Spleen (tissue), 11 donors: Measurements from ENCODE around the gene C6orf58. TPM values are rescaled to one million over a fixed set of nuclear protein-coding genes. Genes with fewer than 3 reads are reported as not detected.

ENCODE experiments used
- DNase-seq: peaks from one replicate; pipeline ENCODE4 v3.0.0-alpha.2; 2020
- H3K27ac ChIP-seq, 8 donors: fragments of 200-600 bp; sonication (generic) in 7 of 8; 1 replicate in 4 of 8; 2 replicates in 4 of 8; pipeline versions ENCODE4 v1.5.0 to v1.8.0; 2016 to 2021; ENCODE audit warnings: inconsistent platforms in 4 of 8, mild to moderate bottlenecking in 4 of 8, moderate library complexity in 1 of 8
- H3K27me3 ChIP-seq, 7 donors: fragments of 200-600 bp; sonication (generic) in 6 of 7; replicated peaks in 1 of 7; 1 replicate in 4 of 7; 2 replicates in 3 of 7; pipeline versions ENCODE4 v1.5.0 to v1.8.0; 2016 to 2021; ENCODE audit warnings: inconsistent platforms in 3 of 7, mild to moderate bottlenecking in 1 of 7
- H3K36me3 ChIP-seq, 6 donors: fragments of 200-600 bp; sonication (generic) in 5 of 6; 1 replicate in 4 of 6; 2 replicates in 2 of 6; pipeline versions ENCODE4 v1.5.0 to v1.8.0; 2016 to 2021; ENCODE audit warnings: inconsistent platforms in 2 of 6
- H3K4me1 ChIP-seq, 6 donors: fragments of 200-600 bp; sonication (generic) in 5 of 6; 1 replicate in 3 of 6; 2 replicates in 3 of 6; pipeline versions ENCODE4 v1.5.0 to v1.8.0; 2016 to 2021; ENCODE audit warnings: inconsistent platforms in 3 of 6
- H3K4me3 ChIP-seq, 8 donors: fragments of 200-600 bp; sonication (generic) in 7 of 8; 1 replicate in 4 of 8; 2 replicates in 4 of 8; pipeline versions ENCODE4 v1.5.0 to v1.8.0; 2016 to 2021; ENCODE audit warnings: inconsistent platforms in 4 of 8, mild to moderate bottlenecking in 4 of 8, moderate library complexity in 2 of 8
- H3K9me3 ChIP-seq, 8 donors: fragments of 200-600 bp; sonication (generic) in 7 of 8; 1 replicate in 4 of 8; 2 replicates in 4 of 8; pipeline versions ENCODE4 v1.5.0 to v1.8.0; 2016 to 2021; ENCODE audit warnings: inconsistent platforms in 4 of 8
- CTCF ChIP-seq, 11 experiments: fragments of 200-600 bp in 7 of 11; fragments of 450-650 bp in 4 of 11; sonication (generic) in 4 of 11; IDR thresholded peaks in 8 of 11; conservative IDR thresholded peaks in 3 of 11; 1 replicate in 7 of 11; 2 replicates in 4 of 11; pipeline versions ENCODE4 v1.4.0 to v1.8.0; 2016 to 2021; ENCODE audit warnings: antibody characterized with exemption in 11 of 11, inconsistent platforms in 4 of 11, mild to moderate bottlenecking in 1 of 11
- POLR2A ChIP-seq, 3 donors: fragments of 450-650 bp; IDR thresholded peaks; one replicate each; pipeline ENCODE4 v1.5.1; 2017; ENCODE audit warnings: antibody characterized with exemption in 3 of 3, mild to moderate bottlenecking in 1 of 3
- POLR2AphosphoS5 ChIP-seq, 3 donors: sonication (generic); formaldehyde crosslinking; IDR thresholded peaks; one replicate each; pipeline ENCODE4 v1.5.1; 2017; ENCODE audit warnings: antibody characterized with exemption in 3 of 3
- WGBS, 5 donors: extraction: QIAGEN DNeasy Blood & Tissue Kit in 3 of 5; methylation state at CpG; one replicate each; pipeline versions ENCODE4 v1.1.5 to v1.1.7; 2013 to 2018; 5-methylcytosine and 5-hydroxymethylcytosine counted together
- intact Hi-C: fragments of 100-400 bp; cut with DNase I; formaldehyde crosslinking; loops from one replicate; pipeline ENCODE4 v1.15.0; 2023; ENCODE audit warnings: low total_unique reads
- polyA plus RNA-seq, 3 donors: library from polyadenylated mRNA; stranded (reverse); fragments of 200-250 nt; gene quantifications; one replicate each; pipeline ENCODE4 v1.2.1, GENCODE V29; 2013
- total RNA-seq, 7 donors: library from RNA; depleted of rRNA in 3 of 7; stranded (reverse); fragments of >200 nt in 3 of 7; fragmentation: NEBNext Ultra II Directional in 4 of 7; extraction: Animal tissue kit (Norgen Biotek cat#: 25700) in 4 of 7; gene quantifications; one replicate each; pipeline versions ENCODE4 v1.1.0 to v1.2.1, GENCODE V29; 2016 to 2021
- donor health status: healthy with polysubstance abuse.
- donor health status: DM: no; HTN: no; CAD: no; lungs with moderate emphysema.
- donor health status: DM: no; HTN: no; CAD: no.
- donor health status: Bipolar disorder and iron deficiency.
- donor health status: healthy.
- donor health status: DM: no; HTN: no; CAD: no.
- donor health status: DM: yes; HTN: yes; CAD: no.

The C6orf58 gene
- total and polyA plus RNA-seq, 10 donors: 0.11 TPM; not detected in 9

- Histone ChIP-seq H3K9me3 (no peaks in the 10 kb centered on the region), H3K27me3 (no peaks in the 10 kb centered on the region), H3K27ac (no peak overlapping the region), H3K4me1 (no peaks in the 10 kb centered on the region), H3K4me3 (no peak overlapping the region), H3K36me3 (no peaks in the 10 kb centered on the region)
- intact Hi-C loops: loop anchor here (2.0 kb wide), 1 partner anchor 21 kb away; no protein-coding TSS in a partner anchor
- no peak for TF ChIP-seq POLR2AphosphoS5 (IDR thresholded peaks at IDR 0.05)
- TF ChIP-seq CTCF (IDR thresholded peaks at IDR 0.05 in 8 of 11, conservative IDR thresholded peaks at IDR 0.05 in 3 of 11): no peak
- no peak for TF ChIP-seq POLR2A (IDR thresholded peaks at IDR 0.05)
- DNase-seq: no peak
Observed at GRCh38 chr6:127634178-127634577, 57.2 kb downstream of the C6orf58 start.

GRCh38 chr6:127635091-127635490 is 58.1 kb downstream of the C6orf58 start:
- intact Hi-C loops: loop anchor here (2.0 kb wide), 1 partner anchor 20 kb away; no protein-coding TSS in a partner anchor
- H3K27me3 ChIP-seq: no peaks in the 10 kb centered on the region
- TF ChIP-seq CTCF (IDR thresholded peaks at IDR 0.05 in 8 of 11, conservative IDR thresholded peaks at IDR 0.05 in 3 of 11): no peak
- TF ChIP-seq POLR2A (IDR thresholded peaks at IDR 0.05): no peak
- no peak for TF ChIP-seq POLR2AphosphoS5 (IDR thresholded peaks at IDR 0.05)
- 77 to 90% (median 81%) methylated on average over 4 of the region's 4 CpGs for WGBS, 5 donors
- no peaks in the 10 kb centered on the region for H3K4me1 ChIP-seq
- no peak overlapping the region for H3K4me3 ChIP-seq
- H3K27ac ChIP-seq: no peak overlapping the region
- no peaks in the 10 kb centered on the region for H3K36me3 ChIP-seq
- H3K9me3 ChIP-seq: no peaks in the 10 kb centered on the region
- no peak for DNase-seq

- WGBS, 5 donors: 60 to 70% (median 67%) methylated on average over 5 of the region's 5 CpGs
- H3K36me3 ChIP-seq: no peaks in the 10 kb centered on the region
- no peak overlapping the region for H3K27ac ChIP-seq
- no peaks in the 10 kb centered on the region for H3K4me1 ChIP-seq
- no peaks in the 10 kb centered on the region for H3K9me3 ChIP-seq
- intact Hi-C loops: no loop called here
- no peak for DNase-seq
- peaks cover 0 to 10% (median 3%) of the 10 kb centered on the region in 7 donors for H3K27me3 ChIP-seq
- H3K4me3 ChIP-seq: no peak overlapping the region
- no peak for TF ChIP-seq POLR2A (IDR thresholded peaks at IDR 0.05)
- TF ChIP-seq POLR2AphosphoS5 (IDR thresholded peaks at IDR 0.05): no peak
- TF ChIP-seq CTCF (IDR thresholded peaks at IDR 0.05 in 8 of 11, conservative IDR thresholded peaks at IDR 0.05 in 3 of 11): no peak
Observed at GRCh38 chr6:127637830-127638409, 60.9 kb downstream of the C6orf58 start.

Other genes with a start within 250 kb of the C6orf58 start
- 10 to 100 TPM; 41.0 to 60.4 (median 50.4) TPM for gene ECHDC1, start 233.6 kb upstream of the C6orf58 start, total RNA-seq
- 10 to 100 TPM; 31.3 to 44.0 (median 43.2) TPM for gene ECHDC1, start 233.6 kb upstream of the C6orf58 start, polyA plus RNA-seq
- 1 to 10 TPM; 2.4 to 6.6 (median 2.5) TPM for gene KIAA0408, start 117.8 kb upstream of the C6orf58 start, total RNA-seq
- 1 to 10 TPM in 2 of 3 donors, under 1 TPM in 1; 0.65 to 2.7 (median 1.1) TPM for gene KIAA0408, start 117.8 kb upstream of the C6orf58 start, polyA plus RNA-seq